ENCODE measurements around the gene INTS1. TPM values are rescaled to one million over a fixed set of nuclear protein-coding genes. Genes with fewer than 3 reads are reported as not detected.

The INTS1 gene
- total and polyA plus RNA-seq, 11 donors = 35.5 to 67.4 (median 45.3) TPM

DNA sequence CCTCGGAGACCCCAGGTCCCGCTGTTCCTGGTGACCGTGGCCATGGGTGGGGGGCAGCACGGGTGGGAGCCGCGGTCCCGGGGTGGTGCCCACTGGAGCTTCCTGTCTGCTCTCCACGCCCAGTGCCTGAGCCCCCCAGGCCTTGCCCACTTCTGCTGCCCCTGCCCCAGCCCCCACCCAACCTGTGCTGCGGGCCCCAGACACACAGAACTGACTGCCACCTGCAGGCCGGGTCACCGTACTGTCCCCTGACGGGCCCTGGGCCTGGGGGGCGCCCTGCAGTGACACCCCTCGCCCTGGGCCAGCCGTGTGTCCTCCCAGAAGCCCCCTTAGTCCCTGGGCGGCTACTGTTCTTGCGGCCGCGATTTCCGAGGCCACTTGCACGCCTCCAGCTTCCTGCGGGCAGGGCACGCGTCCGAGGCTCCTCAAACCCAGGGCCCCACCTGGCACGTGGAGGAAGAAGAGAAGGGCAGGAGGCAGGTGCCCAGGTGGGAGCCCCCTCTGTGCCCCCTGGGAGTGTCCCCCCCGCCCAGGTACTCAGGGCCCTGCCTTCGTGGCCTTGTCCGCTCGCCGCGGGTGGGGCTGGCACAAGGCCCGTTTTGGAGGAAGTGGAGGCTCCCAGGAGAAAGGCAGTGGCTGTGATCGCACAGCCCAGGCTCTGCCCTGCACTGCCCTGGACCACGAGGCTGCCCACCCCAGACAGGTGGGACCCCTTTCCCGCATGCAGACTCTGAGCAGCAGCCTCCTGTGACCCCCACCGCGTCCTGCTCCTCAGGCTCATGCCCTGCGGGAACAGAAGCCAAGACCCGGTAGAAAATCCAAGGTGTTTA, 41.4 kb upstream of the INTS1 start:
- no peak for DNase-seq

GRCh38 chr7:1544896-1545416, 40.8 kb upstream of the INTS1 start:
- Histone ChIP-seq H3K36me3 (peaks cover 0 to 42% (median 31%) of the 10 kb centered on the region in 9 donors), H3K4me1 (peaks cover 0 to 15% (median 7%) of the 10 kb centered on the region in 12 donors), H3K4me3 (no peak overlapping the region), H3K27ac (peak overlapping the region in 3 of 12 donors; percentile 25 to 38 (median 28)), H3K9me3 (no peaks in the 10 kb centered on the region), H3K27me3 (no peaks in the 10 kb centered on the region)
- ATAC-seq (no peak), DNase-seq (no peak)
- TF ChIP-seq CTCF (IDR thresholded peaks at IDR 0.05) = no peak
- intact Hi-C loops (cut with DNase I) = no loop called here
- 74 to 80% (median 77%) methylated on average over 5 to 16 of the region's 16 CpGs for WGBS, 4 donors

More for the DNA sequence above, 41.4 kb upstream of the INTS1 start:
- Histone ChIP-seq H3K4me1 (peaks cover 0 to 15% (median 7%) of the 10 kb centered on the region in 12 donors), H3K27me3 (no peaks in the 10 kb centered on the region), H3K36me3 (peaks cover 0 to 35% (median 24%) of the 10 kb centered on the region in 9 donors), H3K27ac (peak overlapping the region in 1 of 12 donors; percentile 28), H3K9me3 (no peaks in the 10 kb centered on the region), H3K4me3 (no peak overlapping the region)
- TF ChIP-seq POLR2A (IDR thresholded peaks at IDR 0.05) (no peak), CTCF (IDR thresholded peaks at IDR 0.05) (peak in 1 of 12 donors; percentile 22)
- 56 to 75% (median 67%) methylated on average over 8 to 40 of the region's 40 CpGs for WGBS, 4 donors
- intact Hi-C loops (cut with DNase I) = no loop called here
- peak in 2 of 4 donors; percentile 2 to 15 for ATAC-seq

DNA sequence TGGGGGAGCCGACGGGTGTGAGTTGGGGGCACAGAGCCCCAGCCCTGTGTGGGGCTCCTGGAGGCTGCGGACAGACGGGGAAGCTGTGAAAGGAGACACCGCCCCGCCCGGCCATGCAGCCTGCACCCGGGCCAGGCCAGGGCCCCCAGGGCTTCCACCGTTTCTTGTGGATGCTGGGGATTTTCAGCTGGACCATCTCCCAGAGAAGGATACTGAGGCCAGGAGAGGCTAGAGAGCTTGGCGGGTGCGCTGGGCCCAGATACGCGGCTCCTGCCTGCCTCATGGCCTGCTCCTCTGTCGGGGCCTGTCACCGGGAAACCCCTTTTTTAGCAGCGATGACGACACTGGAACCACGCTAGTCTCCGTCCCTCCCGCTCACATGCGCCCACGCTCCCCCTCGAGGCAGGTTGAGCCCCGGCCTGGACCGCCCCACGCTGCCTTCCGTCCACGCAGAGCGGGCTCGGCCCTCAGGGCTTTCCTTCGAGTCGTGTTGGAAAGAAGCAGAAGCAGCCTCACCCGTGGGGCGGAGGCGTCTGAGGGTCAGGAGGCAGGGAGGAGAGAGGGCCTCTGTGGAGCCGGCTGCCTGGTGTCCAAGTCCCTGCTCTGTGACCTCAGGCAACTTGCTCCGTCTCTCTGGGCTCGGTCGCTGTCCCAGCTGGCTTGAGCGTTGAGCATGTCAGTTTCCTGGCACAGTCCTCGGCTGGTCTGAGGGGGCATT, 40.1 kb upstream of the INTS1 start:
- peaks cover 0 to 16% (median 9%) of the 10 kb centered on the region in 12 donors for H3K4me1 ChIP-seq
- no peaks in the 10 kb centered on the region for H3K9me3 ChIP-seq
- H3K27me3 ChIP-seq = no peaks in the 10 kb centered on the region
- no peak overlapping the region for H3K4me3 ChIP-seq
- peak in 2 of 5 donors; percentile 24 to 64 for DNase-seq
- WGBS, 4 donors = 80 to 86% (median 83%) methylated on average over 26 to 41 of the region's 41 CpGs
- TF ChIP-seq POLR2A (IDR thresholded peaks at IDR 0.05) = no peak
- TF ChIP-seq CTCF (IDR thresholded peaks at IDR 0.05) = no peak
- peak overlapping the region in 2 of 12 donors; percentile 25 to 38 for H3K27ac ChIP-seq
- H3K36me3 ChIP-seq = peaks cover 0 to 48% (median 37%) of the 10 kb centered on the region in 9 donors
- intact Hi-C loops (cut with DNase I) = no loop called here
- ATAC-seq = peak in 2 of 4 donors; percentile 0 to 2

DNA sequence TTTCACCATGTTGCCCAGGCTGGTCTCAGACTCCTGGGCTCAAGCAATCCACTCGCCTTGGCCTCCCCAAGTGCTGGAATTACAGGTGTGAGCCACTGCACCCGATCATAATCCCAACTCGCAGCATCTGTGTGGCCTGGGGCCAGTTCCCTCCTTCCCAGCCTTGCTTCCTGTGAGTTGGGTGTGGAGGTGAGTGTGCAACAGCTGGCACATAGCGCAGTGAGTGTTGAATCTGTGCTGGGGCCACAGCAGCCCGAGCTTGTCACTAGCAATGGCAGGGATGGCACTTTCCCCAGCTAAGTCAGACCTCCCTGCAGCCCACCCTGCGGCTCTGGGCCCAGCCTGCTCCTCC, 39.6 kb upstream of the INTS1 start:
- TF ChIP-seq CTCF (IDR thresholded peaks at IDR 0.05) (no peak), POLR2A (IDR thresholded peaks at IDR 0.05) (no peak)
- no peaks in the 10 kb centered on the region for H3K9me3 ChIP-seq
- ATAC-seq = no peak
- H3K27ac ChIP-seq = peak overlapping the region in 1 of 12 donors; percentile 8
- H3K4me1 ChIP-seq = peaks cover 0 to 21% (median 14%) of the 10 kb centered on the region in 12 donors
- no peaks in the 10 kb centered on the region for H3K27me3 ChIP-seq
- H3K4me3 ChIP-seq = no peak overlapping the region
- intact Hi-C loops (cut with DNase I) = no loop called here
- DNase-seq = no peak
- H3K36me3 ChIP-seq = peaks cover 0 to 52% (median 42%) of the 10 kb centered on the region in 9 donors
- WGBS, 4 donors = 88 to 93% (median 90%) methylated on average over 6 of the region's 6 CpGs

All from heart left ventricle (tissue), 16 donors.